ENCODE data around the gene SH2D6. TPM values are rescaled to one million over a fixed set of nuclear protein-coding genes. Genes with fewer than 3 reads are reported as not detected.
A peak's percentile ranks its signal among the peaks of the same experiment; 100 is the strongest.

SH2D6 gene
- total and polyA plus RNA-seq, 9 of the 15 experiments (the other 6 are each of a cell fraction or from before 2014, with no cell fraction given) = 0.07 to 0.76 (median 0.33) TPM; not detected in 2

GRCh38 chr2:85420536-85421259 lies 2.2 kb downstream of the SH2D6 start (continued):
- TF ChIP-seq RREB1 (CRISPR knock-in tag; IDR thresholded peaks at IDR 0.05) (0 out of 2 replicates have a peak, but pooled peaks have one; percentile 16), MIER1 (IDR thresholded peaks at IDR 0.05; ENCODE audit: low read depth) (no peak), FOXA3 (CRISPR knock-in tag; conservative IDR thresholded peaks at IDR 0.05 in 1 of 2, IDR thresholded peaks at IDR 0.05 in 1 of 2) (0 out of 4 replicates have a peak, but pooled peaks of 1 of the 2 experiments have one; percentile 3), BACH1 (tag; IDR thresholded peaks at IDR 0.05) (no peak), ZNF583 (CRISPR knock-in tag; IDR thresholded peaks at IDR 0.05) (peak; percentile 88), ZNF311 (CRISPR knock-in tag; IDR thresholded peaks at IDR 0.05) (peak; percentile 82; the same call in 1 of the 2 replicates), HSF4 (CRISPR knock-in tag; IDR thresholded peaks at IDR 0.05; ENCODE audit: borderline replicate concordance) (no peak), ZNF23 (CRISPR knock-in tag; IDR thresholded peaks at IDR 0.05) (no peak), GTF2B (IDR thresholded peaks at IDR 0.05; ENCODE audit: extremely low read depth, insufficient read length) (no peak), BHLHE40 (IDR thresholded peaks at IDR 0.05; ENCODE audit: low read length) (peak; percentile 58; the same call in 1 of the 2 replicates), HEY1 (CRISPR knock-in tag; IDR thresholded peaks at IDR 0.05; ENCODE audit: borderline replicate concordance) (no peak), MYC (IDR thresholded peaks at IDR 0.05; ENCODE audit: low read depth, low read length) (peak; percentile 50), MYC (CRISPR knock-in tag; IDR thresholded peaks at IDR 0.05; ENCODE audit: borderline replicate concordance, low read depth) (no peak), ZNF75A (CRISPR knock-in tag; IDR thresholded peaks at IDR 0.05) (no peak), ZNF174 (CRISPR knock-in tag; IDR thresholded peaks at IDR 0.05) (no peak), CBFA2T2 (conservative IDR thresholded peaks at IDR 0.05) (no peak), TBP (optimal IDR thresholded peaks at IDR 0.05; ENCODE audit: low read depth, low read length) (peak; percentile 57), POLR2G (IDR thresholded peaks at IDR 0.05; ENCODE audit: low read depth, low read length) (0 out of 2 replicates have a peak, but pooled peaks have one; percentile 27), ZBTB1 (CRISPR knock-in tag; IDR thresholded peaks at IDR 0.05; ENCODE audit: borderline replicate concordance, low read depth) (no peak; the same call in 1 of the 2 replicates)
- TF ChIP-seq, protein P1, sequence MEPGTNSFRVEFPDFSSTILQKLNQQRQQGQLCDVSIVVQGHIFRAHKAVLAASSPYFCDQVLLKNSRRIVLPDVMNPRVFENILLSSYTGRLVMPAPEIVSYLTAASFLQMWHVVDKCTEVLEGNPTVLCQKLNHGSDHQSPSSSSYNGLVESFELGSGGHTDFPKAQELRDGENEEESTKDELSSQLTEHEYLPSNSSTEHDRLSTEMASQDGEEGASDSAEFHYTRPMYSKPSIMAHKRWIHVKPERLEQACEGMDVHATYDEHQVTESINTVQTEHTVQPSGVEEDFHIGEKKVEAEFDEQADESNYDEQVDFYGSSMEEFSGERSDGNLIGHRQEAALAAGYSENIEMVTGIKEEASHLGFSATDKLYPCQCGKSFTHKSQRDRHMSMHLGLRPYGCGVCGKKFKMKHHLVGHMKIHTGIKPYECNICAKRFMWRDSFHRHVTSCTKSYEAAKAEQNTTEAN (CRISPR knock-in tag; IDR thresholded peaks at IDR 0.05) = no peak
- TF ChIP-seq, protein P2, sequence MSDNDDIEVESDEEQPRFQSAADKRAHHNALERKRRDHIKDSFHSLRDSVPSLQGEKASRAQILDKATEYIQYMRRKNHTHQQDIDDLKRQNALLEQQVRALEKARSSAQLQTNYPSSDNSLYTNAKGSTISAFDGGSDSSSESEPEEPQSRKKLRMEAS (CRISPR knock-in tag; IDR thresholded peaks at IDR 0.05) = 0 out of 2 replicates have a peak, but pooled peaks have one; percentile 27

All from K562 (cell line).